Omental fat pad (tissue), 4 donors: ENCODE data around the gene SLC2A10. TPM values are rescaled to one million over a fixed set of nuclear protein-coding genes. Genes with fewer than 3 reads are reported as not detected.

Experiments used
- ATAC-seq: fragments of 150-250 bp; one replicate; pipeline ENCODE4 v1.9.1; 2016; ENCODE audit warnings: mild to moderate bottlenecking, moderate library complexity; ENCODE audit not compliant: low FRiP score
- DNase-seq: peaks from one replicate; pipeline ENCODE4 v3.0.0-alpha.2; 2019; ENCODE audit warnings: low spot score
- CTCF ChIP-seq, 3 donors: fragments of 450-650 bp; IDR thresholded peaks; one replicate each; pipeline ENCODE4 v1.5.1; 2016 to 2017; ENCODE audit warnings: antibody characterized with exemption in 3 of 3, mild to moderate bottlenecking in 3 of 3, moderate library complexity in 2 of 3
- total RNA-seq, 4 donors: library from RNA; depleted of rRNA; stranded (reverse); fragments of >200 nt; gene quantifications; one replicate each; pipeline ENCODE4 v1.1.0, GENCODE V29; 2016

SLC2A10 gene
- total RNA-seq, 4 donors from 2014 or later = 5.8 to 28.5 (median 18.7) TPM

DNA sequence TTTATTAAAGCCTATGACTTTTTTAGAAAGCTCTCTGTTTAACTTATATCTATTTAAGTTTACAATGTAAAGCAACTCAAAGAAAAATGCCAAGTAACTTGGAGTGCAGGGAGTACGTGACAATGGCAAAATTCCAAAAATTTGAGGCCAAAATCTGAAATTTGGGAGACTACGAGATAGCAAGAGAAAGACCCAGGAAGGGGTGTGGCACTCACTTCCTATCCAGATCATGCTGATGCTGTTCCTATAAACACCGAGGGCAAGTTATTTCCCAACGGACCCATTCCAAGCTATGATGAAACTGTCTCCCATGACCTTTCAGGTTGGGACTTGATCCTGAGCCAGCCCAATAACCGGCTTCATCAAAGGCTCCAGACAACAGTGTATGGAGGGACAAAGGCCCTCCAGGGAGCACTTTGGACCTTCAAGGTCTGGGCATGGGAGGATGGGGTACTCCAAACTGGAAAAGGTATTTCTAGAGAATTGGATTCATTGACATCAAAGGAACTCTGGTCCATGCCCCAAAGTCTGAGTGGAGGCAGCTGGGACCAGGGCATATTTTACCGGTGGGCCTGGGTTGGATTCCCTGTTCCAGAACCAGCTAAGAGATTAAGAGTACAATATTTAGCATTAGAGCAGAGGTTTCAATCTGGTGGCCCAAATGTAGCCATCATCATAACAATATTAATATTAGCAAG is 42.5 kb upstream of the SLC2A10 start:
- no peak for ATAC-seq
- DNase-seq = no peak
- TF ChIP-seq CTCF (IDR thresholded peaks at IDR 0.05) = no peak

- ATAC-seq = no peak
- no peak for DNase-seq
- TF ChIP-seq CTCF (IDR thresholded peaks at IDR 0.05) = no peak
These were observed 39.2 kb upstream of the SLC2A10 start for GRCh38 chr20:46670228-46670584.

DNA sequence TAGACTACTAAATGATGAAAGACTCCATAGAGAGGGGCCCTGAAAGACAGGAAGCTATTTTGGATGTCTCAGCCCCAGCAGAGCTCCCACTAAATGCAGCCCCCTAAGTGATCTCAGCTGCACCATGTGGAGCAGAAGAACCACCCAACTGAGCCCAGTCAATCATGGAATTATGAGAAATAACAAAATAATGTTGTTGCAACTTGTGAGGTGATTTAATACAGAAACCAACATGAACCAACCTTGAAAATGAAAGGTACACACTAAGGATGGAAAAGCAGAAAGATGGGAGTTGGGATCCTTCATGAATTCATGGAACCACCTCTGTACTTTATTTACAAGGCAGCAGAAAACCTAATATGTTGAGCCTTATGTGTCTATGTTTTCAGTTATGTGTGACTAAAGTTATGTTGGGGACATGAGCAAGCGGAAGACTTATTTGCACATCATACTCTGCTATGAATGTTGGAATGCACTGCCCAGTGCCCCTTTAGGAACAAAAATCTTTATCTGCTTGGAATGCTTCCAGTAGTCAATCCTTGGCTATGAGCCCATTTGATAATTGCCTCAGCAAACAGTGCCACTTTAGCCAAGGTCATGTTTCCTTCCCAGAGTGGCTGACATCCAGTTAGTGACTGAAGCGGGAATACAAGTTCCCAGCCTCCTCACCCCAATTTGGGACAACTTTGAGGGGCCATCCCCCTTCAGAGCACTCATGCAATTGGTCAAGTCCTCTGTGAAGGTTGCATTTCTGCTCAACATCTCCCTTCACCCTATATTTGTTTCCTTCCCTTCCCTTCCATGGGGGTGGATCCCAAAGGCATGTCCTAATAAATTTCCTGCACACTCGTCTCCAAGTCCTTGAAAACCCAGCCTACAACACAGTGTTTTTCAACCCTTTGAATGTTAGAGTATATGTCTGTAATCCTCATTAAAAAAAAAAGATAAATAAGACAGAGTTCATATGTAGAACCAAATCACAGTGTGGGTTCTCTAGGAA is 38.6 kb upstream of the SLC2A10 start:
- ATAC-seq (no peak), DNase-seq (no peak)
- TF ChIP-seq CTCF (IDR thresholded peaks at IDR 0.05) = no peak

DNA sequence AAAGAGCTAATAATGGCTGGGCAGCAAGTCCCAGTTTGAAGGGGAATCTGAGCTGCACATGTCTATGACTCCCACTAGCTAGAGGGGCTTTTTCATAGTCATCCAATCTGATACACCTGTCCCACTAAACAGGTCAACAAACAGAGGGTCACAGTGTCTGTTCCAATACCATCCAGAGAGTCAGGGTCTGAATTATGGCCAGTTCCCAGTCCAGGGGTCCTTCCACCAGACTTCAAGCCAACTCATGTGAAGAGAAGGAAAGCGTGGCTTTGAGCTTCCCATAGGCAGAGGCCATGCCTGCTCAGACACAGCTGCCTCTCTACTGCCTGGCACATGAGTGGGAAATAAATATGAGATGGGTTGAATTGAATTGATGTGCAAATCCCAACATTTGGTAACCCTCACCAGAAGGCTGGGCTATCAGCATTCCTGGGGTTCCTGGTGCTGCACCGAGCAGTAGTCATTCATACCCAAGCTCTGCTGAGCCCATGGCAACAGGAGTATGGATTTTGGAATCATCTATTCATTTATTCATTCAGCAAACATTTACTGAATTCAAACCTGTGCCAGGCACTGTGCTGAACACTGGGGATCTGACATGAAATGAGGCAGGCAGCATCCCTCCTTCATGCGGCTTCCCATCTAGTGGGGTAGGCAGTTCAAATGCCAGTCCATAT is 37.4 kb upstream of the SLC2A10 start:
- no peak for TF ChIP-seq CTCF (IDR thresholded peaks at IDR 0.05)
- DNase-seq (no peak), ATAC-seq (no peak)

DNA sequence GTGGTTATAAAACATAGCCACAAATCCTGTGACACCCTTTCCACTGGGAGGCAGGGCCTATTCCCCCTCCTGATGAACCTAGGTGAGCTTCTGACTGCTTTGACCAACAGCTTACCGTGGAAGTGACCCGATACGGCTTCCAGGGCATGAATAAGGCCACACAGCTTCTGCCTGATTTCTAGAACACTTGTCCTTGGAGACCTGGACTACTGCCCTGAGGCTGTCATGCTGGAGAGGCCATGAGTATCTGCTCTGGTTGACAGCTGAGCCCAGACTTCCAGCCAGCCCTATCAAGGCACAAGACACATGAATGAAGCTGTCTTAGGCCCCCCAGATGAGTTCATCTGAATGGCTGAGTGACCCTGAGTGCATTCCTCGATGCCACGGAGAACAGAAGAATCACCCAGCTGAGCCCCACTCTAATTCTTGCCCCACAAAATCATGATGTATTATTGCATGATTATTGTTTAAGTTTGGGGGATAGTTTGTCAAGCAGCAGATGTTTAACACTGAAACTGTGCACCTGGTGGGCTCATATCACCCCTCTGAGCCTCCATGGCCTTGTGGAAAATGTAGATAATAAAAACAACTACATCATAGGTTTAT is 36.8 kb upstream of the SLC2A10 start:
- DNase-seq (no peak), ATAC-seq (no peak)
- TF ChIP-seq CTCF (IDR thresholded peaks at IDR 0.05) = no peak

- ATAC-seq = no peak
- no peak for DNase-seq
These were observed 35.8 kb upstream of the SLC2A10 start for GRCh38 chr20:46673394-46674252.

More at GRCh38 chr20:46673394-46674252, 35.8 kb upstream of the SLC2A10 start:
- no peak for TF ChIP-seq CTCF (IDR thresholded peaks at IDR 0.05)
